IgD-negative memory B cell (primary cell): ENCODE results near the gene PRADC1. TPM values are rescaled to one million over a fixed set of nuclear protein-coding genes. Genes with fewer than 3 reads are reported as not detected.
A peak's percentile ranks its signal among the peaks of the same experiment; 100 is the strongest.

ENCODE experiments used
- H3K27ac Mint-ChIP-seq, 3 donors: one replicate each; pipeline ENCODE4 v1.8.0; 2020 to 2022; ENCODE audit warnings: mild to moderate bottlenecking in 3 of 3, mixed read lengths in 3 of 3, moderate library complexity in 1 of 3
- H3K27me3 Mint-ChIP-seq: one replicate; pipeline ENCODE4 v1.8.0; 2021; ENCODE audit warnings: mixed read lengths
- H3K36me3 Mint-ChIP-seq: one replicate; pipeline ENCODE4 v1.8.0; 2020; ENCODE audit warnings: mild to moderate bottlenecking, mixed read lengths
- H3K4me1 Mint-ChIP-seq, 3 donors: one replicate each; pipeline ENCODE4 v1.8.0; 2020 to 2022; ENCODE audit warnings: mixed read lengths in 3 of 3, mild to moderate bottlenecking in 1 of 3
- H3K4me3 Mint-ChIP-seq, 4 donors: one replicate each; pipeline ENCODE4 v1.8.0; 2020 to 2022; ENCODE audit warnings: mild to moderate bottlenecking in 4 of 4, mixed read lengths in 4 of 4, moderate library complexity in 3 of 4
- H3K9me3 Mint-ChIP-seq, 3 donors: one replicate each; pipeline ENCODE4 v1.8.0; 2020 to 2021; ENCODE audit warnings: mixed read lengths in 3 of 3, mild to moderate bottlenecking in 1 of 3
- polyA plus RNA-seq: library from polyadenylated mRNA; unstranded; fragments of 300-500 nt; fragmentation: Illumina TruSeq; gene quantifications from one replicate; pipeline ENCODE4 v1.2.3, GENCODE V29; 2021

PRADC1 gene
- polyA plus RNA-seq, 1 donor from 2014 or later, result 12.4 TPM

GRCh38 chr2:73233932-73234832 lies 1.1 kb upstream of the PRADC1 start, which contains the start of gene CCT7:
CCT7 (plus strand) TSS chr2:73234308; CDS start chr2:73234379, 71 bp downstream.
- H3K27ac Mint-ChIP-seq, result peak within 1 kb of the TSS; percentile 96 to 99 (median 97)
- H3K27me3 Mint-ChIP-seq, result no peaks in the 10 kb centered on the region
- H3K4me1 Mint-ChIP-seq, result peaks cover 18 to 35% (median 25%) of the 10 kb centered on the region in 3 donors
- H3K36me3 Mint-ChIP-seq, result no peaks in the 10 kb centered on the region
- no peaks in the 10 kb centered on the region for H3K9me3 Mint-ChIP-seq
- peak within 1 kb of the TSS; percentile 96 to 100 (median 99) for H3K4me3 Mint-ChIP-seq

- no peaks in the 10 kb centered on the region for H3K27me3 Mint-ChIP-seq
Measured at GRCh38 chr2:73232403-73233153, 461 bp downstream of the PRADC1 start.

GRCh38 chr2:73228631-73229030 lies 4.4 kb downstream of the PRADC1 start:
- peaks cover 3% of the 10 kb centered on the region for H3K36me3 Mint-ChIP-seq
- no peaks in the 10 kb centered on the region for H3K9me3 Mint-ChIP-seq
- no peaks in the 10 kb centered on the region for H3K27me3 Mint-ChIP-seq
- no peak overlapping the region for H3K4me3 Mint-ChIP-seq
- no peak overlapping the region for H3K27ac Mint-ChIP-seq
- H3K4me1 Mint-ChIP-seq, result peaks cover 0 to 5% (median 4%) of the 10 kb centered on the region in 3 donors

More at GRCh38 chr2:73232403-73233153, 461 bp downstream of the PRADC1 start:
- H3K4me3 Mint-ChIP-seq, result peak overlapping the region; percentile 96 to 100 (median 99)
- H3K27ac Mint-ChIP-seq, result peak overlapping the region; percentile 31 to 96 (median 50)
- H3K4me1 Mint-ChIP-seq, result peaks cover 18 to 30% (median 25%) of the 10 kb centered on the region in 3 donors
- H3K9me3 Mint-ChIP-seq, result no peaks in the 10 kb centered on the region
- H3K36me3 Mint-ChIP-seq, result peaks cover 2% of the 10 kb centered on the region

GRCh38 chr2:73227086-73227485 lies 6.0 kb downstream of the PRADC1 start:
- peaks cover 4% of the 10 kb centered on the region for H3K36me3 Mint-ChIP-seq
- H3K4me1 Mint-ChIP-seq, result no peaks in the 10 kb centered on the region
- no peaks in the 10 kb centered on the region for H3K27me3 Mint-ChIP-seq
- H3K9me3 Mint-ChIP-seq, result no peaks in the 10 kb centered on the region
- H3K4me3 Mint-ChIP-seq, result no peak overlapping the region
- H3K27ac Mint-ChIP-seq, result no peak overlapping the region

- H3K27me3 Mint-ChIP-seq, result no peaks in the 10 kb centered on the region
- peak overlapping the region in 1 of 4 donors; percentile 50 for H3K4me3 Mint-ChIP-seq
- no peaks in the 10 kb centered on the region for H3K4me1 Mint-ChIP-seq
- no peaks in the 10 kb centered on the region for H3K9me3 Mint-ChIP-seq
- peak overlapping the region in 1 of 3 donors; percentile 57 for H3K27ac Mint-ChIP-seq
- H3K36me3 Mint-ChIP-seq, result peaks cover 5% of the 10 kb centered on the region
Measured at GRCh38 chr2:73225513-73226360, 7.3 kb downstream of the PRADC1 start.

- peaks cover 5% of the 10 kb centered on the region for H3K36me3 Mint-ChIP-seq
Measured at GRCh38 chr2:73223821-73224220, 9.2 kb downstream of the PRADC1 start.

GRCh38 chr2:73218298-73218697 lies 14.7 kb downstream of the PRADC1 start:
- no peaks in the 10 kb centered on the region for H3K9me3 Mint-ChIP-seq
- H3K36me3 Mint-ChIP-seq, result peaks cover 2% of the 10 kb centered on the region
- no peaks in the 10 kb centered on the region for H3K27me3 Mint-ChIP-seq
- H3K4me3 Mint-ChIP-seq, result no peak overlapping the region
- H3K27ac Mint-ChIP-seq, result no peak overlapping the region
- H3K4me1 Mint-ChIP-seq, result peaks cover 13 to 20% (median 17%) of the 10 kb centered on the region in 3 donors

More at GRCh38 chr2:73223821-73224220, 9.2 kb downstream of the PRADC1 start:
- Mint-ChIP-seq H3K4me3 (peak overlapping the region in 1 of 4 donors; percentile 33), H3K9me3 (no peaks in the 10 kb centered on the region), H3K27me3 (no peaks in the 10 kb centered on the region), H3K4me1 (peaks cover 0 to 2% (median 0%) of the 10 kb centered on the region in 3 donors), H3K27ac (no peak overlapping the region)

- H3K27me3 Mint-ChIP-seq, result no peaks in the 10 kb centered on the region
- no peaks in the 10 kb centered on the region for H3K9me3 Mint-ChIP-seq
- peak overlapping the region in 1 of 4 donors; percentile 64 for H3K4me3 Mint-ChIP-seq
- H3K27ac Mint-ChIP-seq, result no peak overlapping the region
- H3K4me1 Mint-ChIP-seq, result peaks cover 13 to 21% (median 20%) of the 10 kb centered on the region in 3 donors
- peaks cover 2% of the 10 kb centered on the region for H3K36me3 Mint-ChIP-seq
Measured at GRCh38 chr2:73217826-73218225, 15.2 kb downstream of the PRADC1 start.

GRCh38 chr2:73217160-73217559 lies 15.9 kb downstream of the PRADC1 start:
- peaks cover 2% of the 10 kb centered on the region for H3K36me3 Mint-ChIP-seq
- peak overlapping the region in 2 of 4 donors; percentile 12 to 62 for H3K4me3 Mint-ChIP-seq
- no peak overlapping the region for H3K27ac Mint-ChIP-seq
- peaks cover 17 to 25% (median 24%) of the 10 kb centered on the region in 3 donors for H3K4me1 Mint-ChIP-seq
- H3K9me3 Mint-ChIP-seq, result no peaks in the 10 kb centered on the region
- H3K27me3 Mint-ChIP-seq, result no peaks in the 10 kb centered on the region

- Mint-ChIP-seq H3K27me3 (no peaks in the 10 kb centered on the region), H3K27ac (peak overlapping the region; percentile 19 to 91 (median 56)), H3K4me3 (peak overlapping the region; percentile 85 to 98 (median 94)), H3K36me3 (no peaks in the 10 kb centered on the region), H3K4me1 (peaks cover 17 to 25% (median 24%) of the 10 kb centered on the region in 3 donors), H3K9me3 (no peaks in the 10 kb centered on the region)
Measured at GRCh38 chr2:73215254-73215653, 17.8 kb downstream of the PRADC1 start.

GRCh38 chr2:73214120-73215035 lies 18.7 kb downstream of the PRADC1 start, which contains the start of gene SMYD5:
SMYD5 (plus strand) TSS chr2:73214245; CDS start chr2:73214267, 22 bp downstream.
- H3K27me3 Mint-ChIP-seq, result peaks cover 2% of the 10 kb centered on the region
- H3K9me3 Mint-ChIP-seq, result no peaks in the 10 kb centered on the region
- peak within 1 kb of the TSS; percentile 85 to 98 (median 94) for H3K4me3 Mint-ChIP-seq
- no peaks in the 10 kb centered on the region for H3K36me3 Mint-ChIP-seq
- peak within 1 kb of the TSS; percentile 19 to 97 (median 91) for H3K27ac Mint-ChIP-seq
- peaks cover 17 to 25% (median 24%) of the 10 kb centered on the region in 3 donors for H3K4me1 Mint-ChIP-seq

GRCh38 chr2:73212448-73213176 lies 20.4 kb downstream of the PRADC1 start:
- Mint-ChIP-seq H3K4me3 (peak overlapping the region; percentile 13 to 81 (median 56)), H3K27ac (peak overlapping the region in 2 of 3 donors; percentile 47 to 69), H3K27me3 (peaks cover 4% of the 10 kb centered on the region), H3K4me1 (peaks cover 13 to 25% (median 24%) of the 10 kb centered on the region in 3 donors), H3K9me3 (no peaks in the 10 kb centered on the region), H3K36me3 (no peaks in the 10 kb centered on the region)

- H3K9me3 Mint-ChIP-seq, result no peaks in the 10 kb centered on the region
- H3K4me1 Mint-ChIP-seq, result peaks cover 13 to 25% (median 24%) of the 10 kb centered on the region in 3 donors
- no peak overlapping the region for H3K27ac Mint-ChIP-seq
- H3K4me3 Mint-ChIP-seq, result peak overlapping the region in 2 of 4 donors; percentile 61 to 81
- no peaks in the 10 kb centered on the region for H3K36me3 Mint-ChIP-seq
- H3K27me3 Mint-ChIP-seq, result peaks cover 4% of the 10 kb centered on the region
Measured at GRCh38 chr2:73212098-73212447, 21.0 kb downstream of the PRADC1 start.
